Measurements from ENCODE around the gene SPTB. TPM values are rescaled to one million over a fixed set of nuclear protein-coding genes. Genes with fewer than 3 reads are reported as not detected.

SPTB gene
- total RNA-seq, 1 donor from 2014 or later, result 79.4 TPM

DNA sequence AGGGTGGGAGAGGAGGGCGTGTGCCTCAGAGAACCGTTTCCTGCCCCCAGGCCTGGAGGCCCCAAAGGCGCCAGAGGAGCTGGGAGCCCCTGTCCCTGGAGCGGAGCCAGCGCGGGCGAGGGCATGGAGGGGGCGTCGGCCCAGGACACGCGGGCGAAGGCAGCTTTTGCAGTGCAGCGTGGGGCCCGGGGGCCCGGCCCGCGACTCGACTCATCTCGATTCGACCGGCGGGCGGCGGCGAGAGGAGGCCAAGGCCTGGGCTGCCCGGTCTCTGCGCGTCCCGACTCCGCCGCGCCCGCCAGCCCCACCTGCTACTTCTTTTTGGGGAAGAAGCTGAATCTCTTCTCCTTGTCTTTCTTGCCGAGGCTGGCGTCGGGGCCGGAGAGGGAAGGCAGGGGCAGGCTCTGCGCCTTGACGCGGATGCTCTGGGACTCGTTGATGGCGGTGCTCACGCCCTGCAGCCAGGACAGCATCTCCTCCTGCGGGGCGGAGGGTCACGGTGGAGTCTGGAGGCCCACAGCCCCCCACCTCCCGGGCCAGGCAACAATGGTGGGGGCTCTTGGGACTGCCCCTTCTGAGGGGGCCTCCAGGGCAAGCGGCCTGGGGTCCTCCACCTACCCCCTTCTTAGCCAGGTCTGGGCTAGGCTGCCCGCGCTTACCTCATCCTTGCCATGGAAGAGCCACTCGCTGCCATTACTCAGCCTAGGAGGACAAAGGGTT is 130.6 kb downstream of the SPTB start:
- intact Hi-C loops (cut with DNase I), result no loop called here
- DNase-seq (ENCODE audit: missing footprints) (peak; percentile 64), ATAC-seq (no peak)

DNA sequence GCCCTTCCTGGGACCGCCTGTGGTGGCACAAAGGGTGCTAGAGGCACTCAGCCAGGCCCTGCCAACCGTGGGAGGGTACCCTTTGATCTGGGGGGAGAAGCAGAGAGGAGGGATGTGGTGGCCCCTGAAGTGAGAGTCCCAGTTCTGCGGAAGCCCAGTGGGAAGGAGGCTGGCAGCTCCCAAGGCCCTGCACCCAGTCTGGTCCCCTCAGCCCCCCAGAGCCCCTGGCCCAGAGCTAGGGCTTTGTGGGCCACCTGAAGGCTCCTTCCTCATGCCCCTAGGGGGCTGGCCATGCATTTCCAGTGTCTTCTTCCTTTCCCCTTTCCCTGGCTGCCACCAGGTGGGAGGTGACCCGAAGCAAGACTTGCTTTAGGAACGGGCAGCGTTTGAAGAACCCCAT is 131.2 kb downstream of the SPTB start:
- intact Hi-C loops (cut with DNase I), result no loop called here
- peak; percentile 27 for DNase-seq (ENCODE audit: missing footprints)

DNA sequence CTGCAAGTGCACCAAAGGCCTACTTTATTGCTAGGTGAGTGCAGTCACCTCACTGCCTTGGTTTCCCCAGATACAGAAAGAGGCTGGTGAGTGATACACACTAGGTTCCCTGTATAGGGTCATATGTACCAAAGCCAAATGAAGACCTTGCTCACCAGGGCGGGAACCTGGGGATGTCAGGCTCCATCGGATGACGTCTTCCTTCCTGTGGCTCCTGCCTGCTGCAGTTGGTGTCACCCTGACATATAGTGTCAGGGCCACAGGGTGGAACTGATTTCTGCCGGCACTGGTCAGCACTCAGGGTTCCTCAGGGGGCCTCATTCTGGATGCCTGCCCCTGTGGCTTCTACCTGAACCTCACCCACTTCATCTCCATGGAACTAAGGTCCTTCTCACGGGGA is 132.4 kb downstream of the SPTB start:
- DNase-seq (ENCODE audit: missing footprints), result no peak
- intact Hi-C loops (cut with DNase I), result no loop called here
- ATAC-seq, result no peak

More for the DNA sequence above, 131.2 kb downstream of the SPTB start:
- no peak for ATAC-seq

DNA sequence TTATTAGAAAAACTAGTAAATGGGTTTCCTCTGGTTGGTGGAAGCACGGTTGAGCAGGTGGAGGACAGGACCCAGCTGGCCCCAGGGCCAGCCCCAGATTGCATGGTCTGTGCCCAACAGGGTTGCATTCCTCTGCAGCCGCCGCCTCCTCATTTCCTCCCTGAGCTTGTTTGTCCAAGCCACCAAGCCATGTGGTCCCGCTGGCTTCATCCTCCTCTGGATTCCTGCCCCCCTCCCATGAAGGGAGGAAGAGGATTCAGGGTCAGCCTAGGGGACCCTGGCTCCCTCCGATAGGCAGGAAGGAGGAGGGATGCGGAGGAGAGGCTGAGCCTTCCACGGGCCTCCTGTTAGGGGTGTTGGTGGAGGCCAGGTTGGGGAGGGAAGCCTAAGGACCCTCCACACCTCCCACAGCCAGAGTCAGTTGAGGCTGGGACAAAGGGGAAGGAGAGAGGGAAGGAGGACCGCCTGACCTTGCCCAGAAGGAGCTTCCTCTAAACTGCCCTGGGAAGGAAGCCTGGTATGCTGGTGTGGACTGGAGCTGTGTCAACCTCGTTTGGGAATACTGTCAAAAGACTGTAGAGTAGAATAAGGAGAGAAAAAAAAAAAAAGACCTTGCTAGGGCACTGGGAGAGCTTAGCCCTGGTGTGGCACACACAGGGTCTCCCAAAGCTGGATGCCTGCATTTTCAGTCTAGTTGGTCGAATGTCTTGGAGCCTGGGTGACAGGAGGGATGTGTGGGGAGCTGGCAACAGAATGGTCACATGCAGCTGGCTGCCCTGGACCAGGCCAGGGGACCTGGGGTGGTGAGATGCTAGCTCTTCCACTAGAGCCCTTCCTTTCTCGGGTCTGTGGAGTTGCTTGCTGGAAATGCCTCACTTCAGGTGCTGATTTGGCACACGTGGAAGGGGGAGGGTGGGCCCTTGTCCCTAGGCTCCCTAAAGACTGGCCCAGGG is 133.1 kb downstream of the SPTB start:
- intact Hi-C loops (cut with DNase I), result no loop called here
- DNase-seq (ENCODE audit: missing footprints) (peak; percentile 69), ATAC-seq (peak; percentile 22)

DNA sequence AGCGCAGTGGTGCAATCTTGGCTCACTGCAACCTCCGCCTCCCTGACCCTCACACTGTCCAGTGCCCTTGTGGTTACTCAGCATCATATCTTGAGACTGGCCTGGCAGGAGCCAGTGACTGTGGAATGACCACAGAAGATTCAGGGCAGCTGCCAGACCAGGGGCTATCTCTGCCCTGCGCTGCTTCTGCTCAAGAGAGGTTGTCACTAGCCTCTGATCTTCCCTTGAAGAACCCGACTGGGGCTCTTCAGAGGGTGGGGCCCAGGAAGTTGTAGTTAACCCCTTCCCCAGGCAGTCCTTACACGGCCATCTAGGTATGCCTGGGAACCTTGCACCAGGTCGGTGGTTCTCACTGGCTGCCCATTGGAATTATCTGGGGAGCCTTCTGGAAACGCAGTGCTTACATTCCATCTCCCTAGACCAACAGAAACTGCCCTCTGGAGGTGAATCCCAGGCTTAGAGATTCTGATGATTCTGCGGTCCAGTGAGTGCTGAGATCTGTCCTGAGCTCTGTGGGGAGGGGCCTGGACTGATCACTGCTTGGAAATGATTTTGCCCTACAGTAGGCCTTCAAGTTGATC is 134.1 kb downstream of the SPTB start:
- ATAC-seq (peak; percentile 21), DNase-seq (ENCODE audit: missing footprints) (no peak)
- intact Hi-C loops (cut with DNase I), result no loop called here

DNA sequence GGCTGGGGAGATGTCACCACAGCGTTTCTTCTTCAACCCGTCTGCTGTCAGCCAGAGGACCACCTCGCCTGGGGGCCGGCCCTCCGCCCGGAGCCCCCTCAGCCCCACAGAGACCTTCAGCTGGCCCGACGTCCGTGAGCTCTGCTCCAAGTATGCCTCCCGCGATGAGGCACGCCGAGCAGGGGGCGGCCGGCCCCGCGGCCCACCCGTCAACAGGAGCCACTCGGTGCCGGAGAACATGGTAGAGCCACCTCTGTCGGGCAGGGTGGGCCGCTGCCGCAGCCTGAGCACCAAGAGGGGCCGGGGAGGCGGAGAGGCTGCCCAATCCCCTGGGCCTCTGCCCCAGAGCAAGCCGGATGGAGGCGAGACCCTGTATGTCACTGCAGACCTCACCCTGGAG is 136.6 kb downstream of the SPTB start:
- DNase-seq (ENCODE audit: missing footprints) (no peak), ATAC-seq (no peak)
- intact Hi-C loops (cut with DNase I), result no loop called here

DNA sequence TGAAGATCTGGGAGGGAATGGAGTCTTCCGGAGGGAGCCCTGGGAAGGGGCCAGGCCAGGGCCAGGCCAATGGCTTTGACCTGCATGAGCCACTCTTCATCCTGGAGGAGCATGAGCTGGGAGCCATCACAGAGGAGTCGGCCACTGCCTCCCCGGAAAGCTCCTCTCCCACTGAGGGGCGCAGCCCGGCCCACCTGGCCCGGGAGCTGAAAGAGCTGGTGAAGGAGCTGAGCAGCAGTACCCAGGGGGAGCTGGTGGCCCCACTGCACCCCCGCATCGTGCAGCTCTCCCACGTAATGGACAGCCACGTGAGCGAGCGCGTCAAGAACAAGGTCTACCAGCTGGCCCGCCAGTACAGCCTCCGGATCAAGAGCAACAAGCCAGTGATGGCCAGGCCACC is 137.7 kb downstream of the SPTB start:
- no peak for DNase-seq (ENCODE audit: missing footprints)
- no peak for ATAC-seq

DNA sequence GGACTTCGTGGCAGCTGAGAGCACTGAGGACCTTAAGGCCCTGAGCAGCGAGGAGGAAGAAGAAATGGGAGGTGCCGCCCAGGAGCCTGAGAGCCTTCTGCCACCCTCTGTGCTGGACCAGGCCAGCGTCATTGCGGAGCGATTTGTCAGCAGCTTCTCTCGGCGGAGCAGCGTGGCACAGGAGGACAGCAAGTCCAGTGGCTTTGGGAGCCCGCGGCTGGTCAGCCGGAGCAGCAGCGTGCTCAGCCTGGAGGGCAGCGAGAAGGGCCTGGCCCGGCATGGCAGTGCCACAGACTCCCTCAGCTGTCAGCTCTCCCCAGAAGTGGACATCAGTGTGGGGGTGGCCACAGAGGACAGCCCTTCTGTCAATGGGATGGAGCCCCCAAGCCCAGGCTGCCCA is 138.5 kb downstream of the SPTB start:
- ATAC-seq (no peak), DNase-seq (ENCODE audit: missing footprints) (no peak)
- intact Hi-C loops (cut with DNase I), result no loop called here

More for the DNA sequence above, 137.7 kb downstream of the SPTB start:
- intact Hi-C loops (cut with DNase I), result no loop called here

DNA sequence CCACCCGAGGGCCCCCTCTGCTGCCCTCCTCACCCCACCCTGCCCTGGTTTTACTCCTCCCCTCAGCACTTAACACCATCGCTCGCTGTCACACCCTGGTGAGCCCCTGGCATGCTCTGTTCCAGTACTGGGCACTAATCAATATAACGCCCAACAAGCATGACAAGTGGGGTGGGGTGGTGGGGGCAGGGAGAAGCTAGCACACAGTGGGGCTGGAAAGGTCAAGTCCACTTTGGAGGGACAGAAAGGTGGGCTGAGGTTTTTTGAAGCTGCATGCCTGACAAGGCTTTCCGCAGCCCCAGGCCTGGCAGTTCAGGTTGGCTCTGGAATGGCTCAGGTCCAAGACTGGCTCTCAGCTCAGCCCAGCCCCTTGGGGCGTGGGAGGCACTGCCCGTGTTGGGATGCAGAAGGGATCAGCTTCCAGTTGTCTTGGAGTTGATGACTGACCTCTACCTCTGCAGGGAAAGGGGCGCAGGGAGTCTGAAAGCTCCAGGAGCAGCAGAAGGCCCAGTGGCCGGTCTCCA is 141.4 kb downstream of the SPTB start:
- no peak for ATAC-seq
- intact Hi-C loops (cut with DNase I), result no loop called here
- DNase-seq (ENCODE audit: missing footprints), result no peak

DNA sequence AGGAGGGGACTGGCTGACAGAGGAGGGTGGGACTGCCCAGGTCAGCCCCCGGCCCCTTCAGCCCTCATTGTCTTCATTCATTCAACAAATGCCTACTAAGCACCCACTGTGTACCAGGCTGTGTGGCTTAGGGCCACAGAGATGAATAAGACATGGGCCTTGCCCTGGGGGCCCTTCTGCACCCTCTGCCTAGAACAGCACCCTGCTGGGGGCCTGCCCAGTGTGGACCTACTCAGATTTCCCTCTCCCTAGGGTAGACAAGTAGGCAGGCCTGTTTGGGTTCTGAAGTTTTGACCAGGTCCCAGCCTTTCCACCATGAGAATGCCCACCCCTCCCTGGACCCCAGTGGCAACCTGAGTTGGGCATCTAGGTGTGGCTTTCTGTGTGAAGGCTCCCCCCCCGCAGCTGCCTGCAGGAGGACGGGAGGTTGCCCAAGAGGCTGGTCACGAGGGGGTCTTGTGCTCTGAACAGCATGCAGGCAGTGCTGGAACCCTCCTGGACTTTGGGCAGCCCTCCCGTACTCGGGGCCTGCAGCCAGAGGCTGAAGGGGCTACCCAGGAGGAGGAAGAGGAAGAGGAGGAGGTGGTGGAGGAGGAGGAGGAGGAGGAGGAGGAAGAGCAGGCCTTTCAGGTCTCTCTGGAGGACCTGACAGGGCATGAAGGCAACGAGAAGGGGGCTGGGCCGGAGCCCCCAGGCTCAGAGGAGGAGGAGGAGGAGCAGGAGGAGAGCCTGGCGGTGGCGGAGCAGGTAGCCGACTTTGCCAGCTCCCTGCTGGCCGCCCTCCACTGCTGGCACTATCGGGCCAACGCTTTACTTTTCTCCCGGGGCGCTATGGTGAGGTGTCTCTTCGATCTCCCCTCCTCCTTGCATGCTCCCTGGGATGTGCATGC is 142.1 kb downstream of the SPTB start:
- intact Hi-C loops (cut with DNase I), result no loop called here
- DNase-seq (ENCODE audit: missing footprints) (no peak), ATAC-seq (no peak)

DNA sequence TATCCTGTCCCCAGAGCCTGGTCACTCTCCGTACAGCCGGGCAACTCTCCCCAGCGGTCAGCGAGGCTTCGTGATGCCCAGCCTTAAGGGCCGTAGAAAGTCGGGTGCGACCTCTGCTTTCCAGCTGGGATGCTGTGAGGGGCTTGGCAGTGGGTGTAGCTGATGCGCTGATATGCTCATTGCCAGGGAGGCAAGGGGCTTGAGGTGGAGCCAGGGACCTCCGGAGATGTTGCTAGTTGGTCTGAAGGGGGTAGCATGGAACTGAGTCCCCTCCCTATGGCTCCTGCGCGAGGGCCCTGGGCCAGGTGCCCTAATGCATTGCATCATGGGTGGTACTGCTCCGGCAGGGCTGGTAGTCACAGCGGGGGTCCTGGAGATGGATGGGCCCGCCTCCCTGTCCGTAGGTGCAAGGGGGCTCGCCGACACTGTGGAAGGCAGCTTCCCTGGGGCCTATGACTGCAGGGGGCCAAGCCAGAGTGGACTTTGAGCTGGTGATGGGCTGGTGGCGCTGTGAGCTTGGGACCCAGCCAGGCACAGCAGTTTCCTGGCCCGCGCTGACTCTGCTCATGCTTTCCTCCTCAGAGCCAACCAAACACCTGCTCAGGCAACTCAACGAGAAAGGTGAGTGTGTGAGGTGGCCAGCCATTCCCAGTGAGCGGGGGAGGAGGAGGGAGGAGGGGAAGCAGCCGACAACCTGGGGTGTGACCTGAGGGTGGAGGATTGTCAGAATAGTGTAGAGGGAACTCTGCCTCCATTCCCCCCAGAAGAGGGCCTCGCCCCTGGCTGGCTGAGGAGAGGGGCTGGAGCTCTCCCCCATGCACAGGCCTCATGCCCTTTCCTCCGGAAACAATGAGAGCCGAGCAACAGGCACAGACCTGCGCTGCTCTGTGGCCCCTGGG is 143.2 kb downstream of the SPTB start:
- ATAC-seq, result no peak
- intact Hi-C loops (cut with DNase I), result no loop called here
- DNase-seq (ENCODE audit: missing footprints), result no peak

DNA sequence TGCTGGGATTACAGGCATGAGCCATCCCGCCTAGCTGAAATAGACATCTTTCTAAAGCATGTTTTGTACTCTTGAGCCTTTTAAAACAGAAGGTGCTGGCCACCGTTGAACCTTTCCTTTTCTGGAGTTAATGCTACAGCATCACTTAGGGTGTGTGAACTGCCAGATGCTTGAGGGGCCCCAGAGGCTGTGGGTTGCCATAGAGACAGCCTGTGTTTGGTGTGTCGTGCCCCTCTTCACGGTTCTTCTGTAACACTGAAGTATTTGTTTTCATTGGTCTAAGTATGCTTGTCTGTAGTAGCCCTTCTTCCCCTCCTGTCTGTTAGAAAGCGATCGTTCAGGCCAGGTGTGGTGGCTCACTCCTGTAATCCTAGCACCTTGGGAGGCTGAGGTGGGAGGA is 144.7 kb downstream of the SPTB start:
- intact Hi-C loops (cut with DNase I), result no loop called here
- no peak for ATAC-seq
- DNase-seq (ENCODE audit: missing footprints), result no peak

DNA sequence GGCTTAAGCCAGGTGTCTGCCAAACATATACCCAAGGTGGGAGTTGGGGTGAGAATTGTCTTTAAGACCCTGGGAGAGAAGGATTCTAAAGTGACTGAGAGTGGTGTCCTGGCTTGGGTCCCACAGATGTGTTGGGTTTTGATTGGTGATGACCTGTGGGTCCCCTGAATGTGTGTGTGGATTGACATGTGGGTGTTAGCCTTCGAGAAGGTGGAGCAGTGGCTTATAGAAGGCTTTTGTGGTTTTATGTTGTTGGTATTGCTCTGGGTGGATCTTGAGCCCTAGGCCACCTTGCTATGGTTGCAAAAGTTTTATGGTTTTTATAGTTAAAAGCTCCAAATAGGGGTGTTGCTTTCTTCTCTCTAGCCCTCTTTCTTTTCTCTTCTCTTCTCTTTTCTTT is 145.8 kb downstream of the SPTB start:
- no peak for ATAC-seq
- DNase-seq (ENCODE audit: missing footprints), result no peak
- intact Hi-C loops (cut with DNase I), result no loop called here

DNA sequence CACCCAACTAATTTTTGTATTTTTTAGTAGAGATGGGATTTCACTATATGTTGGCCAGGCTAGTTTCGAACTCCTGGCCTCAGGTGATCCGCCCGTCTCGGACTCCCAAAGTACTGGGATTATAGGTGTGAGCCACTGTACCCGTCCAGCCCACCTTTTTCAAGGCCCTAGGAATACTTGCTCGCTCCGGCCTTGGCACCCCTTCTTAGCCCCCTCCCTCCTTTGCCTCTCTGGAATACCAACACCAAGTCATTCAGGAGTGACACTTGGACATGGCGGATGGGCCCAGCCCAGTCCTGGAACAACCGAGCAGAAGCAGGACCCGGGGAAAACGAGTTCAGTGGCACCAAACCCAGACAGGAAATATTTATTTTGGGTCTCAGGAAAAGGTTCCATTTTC is 146.4 kb downstream of the SPTB start:
- ATAC-seq (no peak), DNase-seq (ENCODE audit: missing footprints) (no peak)
- intact Hi-C loops (cut with DNase I), result no loop called here

DNA sequence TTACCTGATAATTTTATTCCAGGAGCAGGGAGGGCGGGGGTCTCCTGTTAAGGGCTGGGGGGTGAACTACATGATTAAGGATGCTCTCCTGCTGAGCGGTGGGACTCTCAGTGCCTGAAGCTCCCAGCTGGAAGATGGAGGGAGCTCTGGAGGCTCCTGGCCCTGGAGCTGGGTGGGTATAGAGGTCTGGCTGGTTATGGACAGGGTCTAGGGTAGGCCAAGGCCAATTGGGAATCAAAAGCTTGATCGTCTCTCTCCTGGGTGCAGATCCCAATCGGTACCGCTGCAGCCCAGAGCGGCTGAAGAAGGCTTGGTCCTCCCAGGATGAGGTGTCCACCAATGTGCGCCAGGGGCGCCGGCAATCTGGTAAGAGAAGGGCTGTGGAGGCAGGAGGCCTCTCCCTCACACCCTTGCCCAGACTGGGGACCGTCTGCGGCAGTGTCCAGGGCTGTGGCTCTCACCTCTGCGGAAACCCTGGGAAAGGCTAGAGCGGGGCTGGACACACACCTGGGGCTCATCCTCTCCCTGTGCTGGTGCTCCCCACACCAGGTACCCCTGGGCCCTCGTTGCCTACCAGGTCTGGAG is 147.1 kb downstream of the SPTB start:
- intact Hi-C loops (cut with DNase I), result no loop called here
- ATAC-seq (no peak), DNase-seq (ENCODE audit: missing footprints) (no peak)

DNA sequence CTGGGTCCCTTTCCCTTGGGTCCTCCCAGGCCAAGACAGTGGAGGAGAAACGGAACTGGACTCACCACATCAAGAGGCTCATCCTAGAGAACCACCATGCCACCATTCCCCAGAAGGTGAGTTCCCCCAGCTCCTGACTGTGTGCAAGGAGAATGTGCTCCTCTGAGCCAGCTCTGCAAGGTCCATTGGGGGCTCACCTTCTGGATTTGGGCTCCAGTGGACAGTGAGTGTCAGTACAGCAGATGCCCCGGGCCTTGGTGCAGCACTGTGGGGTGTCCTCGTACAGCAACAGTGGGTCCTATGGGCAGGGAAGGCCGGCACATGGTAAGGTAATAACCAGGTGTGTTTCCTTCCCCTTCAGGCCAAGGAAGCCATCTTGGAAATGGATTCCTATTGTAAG is 147.6 kb downstream of the SPTB start:
- intact Hi-C loops (cut with DNase I), result no loop called here
- ATAC-seq (no peak), DNase-seq (ENCODE audit: missing footprints) (no peak)

DNA sequence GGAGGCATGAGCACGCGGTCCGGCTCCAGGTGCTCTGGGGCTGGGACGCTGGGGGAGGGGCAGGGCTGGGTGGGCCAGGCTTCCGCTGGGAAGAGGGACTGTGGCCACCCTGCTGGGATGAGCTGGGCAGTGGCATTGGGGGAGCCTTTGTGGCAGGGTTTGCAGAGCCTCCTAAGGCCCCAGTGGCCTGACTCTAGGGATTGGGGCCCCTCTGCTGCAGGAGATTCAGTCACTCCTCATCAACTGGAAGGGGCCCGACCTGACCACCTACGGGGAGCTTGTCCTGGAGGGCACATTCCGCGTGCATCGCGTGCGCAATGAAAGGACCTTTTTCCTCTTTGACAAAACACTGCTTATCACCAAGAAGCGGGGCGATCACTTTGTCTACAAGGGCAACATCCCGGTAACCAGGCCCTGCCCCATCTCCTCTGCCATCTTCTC is 148.5 kb downstream of the SPTB start:
- ATAC-seq (no peak), DNase-seq (ENCODE audit: missing footprints) (no peak)
- intact Hi-C loops (cut with DNase I), result no loop called here

All from Right ventricle myocardium inferior (tissue), 1 donor.